Stimulated activated CD4-positive, alpha-beta T cell treated with anti-CD3 and anti-CD28 coated beads, TNF-alpha, amount 100 ng/mL, for 1 hour (primary cell): ENCODE data around the gene RNF112.
"Not testable (repeated sequence)": the region's sequence is repeated elsewhere in the genome, so short reads cannot be mapped to it uniquely, and the experiment has no call there.

ENCODE experiments used
- DNase-seq, 3 donors: peaks; one replicate each; pipeline ENCODE4 v3.0.0-alpha.2; 2020; ENCODE audit warnings: low read depth in 3 of 3, low spot score in 1 of 3

RNF112 gene

DNA sequence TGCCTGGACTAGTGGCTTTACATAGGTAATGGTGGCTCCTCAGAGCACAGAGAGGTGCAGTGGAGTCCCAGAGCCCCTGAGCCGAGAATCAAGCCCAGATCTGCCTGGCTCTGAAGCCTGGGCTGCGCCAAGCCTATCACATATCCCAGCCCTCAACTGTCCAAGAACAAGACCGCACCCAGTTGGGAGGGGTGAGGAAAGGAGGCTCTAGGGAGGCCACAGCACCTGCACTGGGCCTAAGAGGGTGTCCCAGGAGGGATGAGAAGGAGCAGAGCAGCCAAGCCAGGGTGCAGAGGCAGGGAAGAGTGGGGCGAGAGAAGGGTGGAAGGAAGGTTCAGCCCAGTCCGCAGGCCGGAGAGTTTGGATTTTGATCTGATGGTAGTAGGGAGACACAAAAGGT is 941 bp upstream of the RNF112 start:
- DNase-seq: no peak

DNA sequence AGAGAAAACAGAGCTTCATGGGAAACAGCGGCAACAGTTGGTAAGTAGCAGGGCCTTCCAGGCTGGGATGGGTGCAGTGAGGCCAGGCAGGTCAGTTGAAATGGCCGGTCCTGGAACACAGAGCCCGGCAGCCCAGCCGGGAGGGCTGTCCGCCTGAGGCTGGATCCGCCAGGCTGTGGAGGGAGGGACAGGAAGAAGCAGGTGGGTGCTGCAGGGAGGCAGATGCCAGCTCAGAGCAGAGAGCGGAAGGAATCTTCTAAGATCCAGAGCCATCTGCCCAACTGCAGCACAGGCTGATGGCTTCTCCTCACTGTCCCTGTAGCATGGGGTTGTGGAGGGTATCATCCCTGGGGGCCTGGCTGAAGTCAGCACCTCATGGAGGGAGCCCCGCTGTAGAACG is 599 bp downstream of the RNF112 start:
- DNase-seq: no peak

DNA sequence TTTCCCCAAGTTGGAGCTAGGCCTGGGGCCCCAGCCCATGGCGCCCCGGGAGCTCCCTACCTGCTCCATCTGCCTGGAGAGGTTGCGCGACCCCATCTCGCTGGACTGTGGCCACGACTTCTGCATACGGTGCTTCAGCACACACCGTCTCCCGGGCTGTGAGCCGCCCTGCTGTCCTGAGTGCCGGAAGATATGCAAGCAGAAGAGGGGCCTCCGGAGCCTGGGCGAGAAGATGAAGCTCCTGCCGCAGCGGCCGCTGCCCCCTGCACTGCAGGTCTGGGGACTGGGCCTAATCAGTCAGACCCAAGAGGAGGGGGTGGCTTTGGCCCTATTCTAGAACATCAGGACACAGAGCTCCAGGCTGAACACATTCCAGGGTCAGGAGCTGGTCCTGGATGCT is 1.5 kb downstream of the RNF112 start:
- DNase-seq: no peak

DNA sequence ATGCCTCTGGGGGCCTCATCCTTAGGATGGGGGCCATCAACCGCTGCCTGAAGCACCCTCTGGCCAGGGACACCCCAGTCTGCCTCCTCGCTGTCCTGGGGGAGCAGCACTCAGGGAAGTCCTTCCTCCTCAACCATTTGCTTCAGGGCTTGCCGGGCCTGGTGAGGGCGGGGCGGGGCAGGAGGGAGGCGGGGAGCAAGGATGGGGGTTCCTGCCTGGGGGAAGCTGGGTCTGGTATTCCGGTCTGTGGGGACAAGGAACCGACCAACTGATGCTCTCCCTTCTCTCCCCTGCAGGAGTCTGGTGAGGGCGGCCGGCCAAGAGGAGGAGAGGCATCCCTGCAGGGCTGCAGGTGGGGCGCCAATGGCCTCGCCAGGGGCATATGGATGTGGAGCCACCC is 2.0 kb downstream of the RNF112 start:
- DNase-seq: no peak

DNA sequence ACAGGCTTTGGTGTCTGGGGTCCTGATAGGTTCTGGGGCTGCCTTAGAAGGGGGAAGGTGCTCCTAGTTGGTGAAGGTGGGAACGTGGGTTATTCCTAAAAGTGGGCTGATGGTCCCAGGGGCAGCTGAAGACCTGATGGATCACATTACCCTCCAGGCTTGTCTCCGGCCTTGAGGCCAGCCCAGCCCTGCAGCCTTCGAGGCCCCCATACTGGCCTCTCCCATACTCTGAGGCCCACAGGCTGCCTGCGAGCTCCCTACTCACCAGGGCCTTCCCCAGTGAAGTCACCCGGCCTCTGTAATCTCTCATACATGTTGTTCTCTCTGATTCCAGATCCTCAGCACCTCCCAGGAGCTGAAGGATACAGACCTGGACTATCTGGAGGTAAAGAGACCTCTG is 2.7 kb downstream of the RNF112 start:
- no peak for DNase-seq

DNA sequence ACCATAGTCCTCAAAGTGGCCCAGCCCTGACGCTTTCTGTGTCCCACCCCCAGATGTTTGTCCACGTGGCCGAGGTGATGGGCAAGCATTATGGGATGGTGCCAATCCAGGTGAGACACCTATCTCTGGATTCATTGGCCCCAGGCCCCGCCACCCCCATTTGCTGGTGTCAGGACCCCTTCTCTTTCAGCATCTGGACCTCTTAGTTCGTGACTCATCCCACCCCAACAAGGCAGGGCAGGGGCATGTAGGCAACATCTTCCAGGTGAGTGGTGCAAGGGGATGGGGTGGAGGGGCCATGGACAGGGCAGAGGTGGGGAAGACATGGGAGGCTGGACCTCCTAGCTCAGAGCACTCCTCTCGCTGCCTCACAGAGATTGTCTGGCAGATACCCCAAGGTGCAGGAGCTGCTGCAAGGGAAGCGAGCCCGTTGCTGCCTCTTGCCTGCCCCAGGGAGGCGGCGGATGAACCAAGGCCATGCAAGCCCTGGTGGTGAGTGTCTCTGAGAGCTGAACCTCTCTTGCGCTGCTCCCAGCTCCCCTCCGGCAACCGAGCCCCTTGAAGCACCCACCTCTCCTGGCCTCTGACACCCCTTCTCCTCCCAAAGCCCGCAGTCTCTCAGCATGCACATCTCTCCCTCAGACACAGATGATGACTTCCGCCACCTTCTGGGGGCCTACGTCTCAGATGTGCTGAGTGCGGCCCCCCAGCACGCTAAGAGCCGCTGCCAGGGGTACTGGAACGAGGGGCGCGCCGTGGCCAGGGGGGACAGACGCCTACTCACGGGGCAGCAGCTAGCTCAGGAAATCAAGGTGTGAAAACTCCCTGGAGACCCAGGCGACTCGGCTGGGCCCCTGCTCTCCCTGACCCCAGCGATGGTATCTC is 3.6 kb downstream of the RNF112 start:
- no peak for DNase-seq

DNA sequence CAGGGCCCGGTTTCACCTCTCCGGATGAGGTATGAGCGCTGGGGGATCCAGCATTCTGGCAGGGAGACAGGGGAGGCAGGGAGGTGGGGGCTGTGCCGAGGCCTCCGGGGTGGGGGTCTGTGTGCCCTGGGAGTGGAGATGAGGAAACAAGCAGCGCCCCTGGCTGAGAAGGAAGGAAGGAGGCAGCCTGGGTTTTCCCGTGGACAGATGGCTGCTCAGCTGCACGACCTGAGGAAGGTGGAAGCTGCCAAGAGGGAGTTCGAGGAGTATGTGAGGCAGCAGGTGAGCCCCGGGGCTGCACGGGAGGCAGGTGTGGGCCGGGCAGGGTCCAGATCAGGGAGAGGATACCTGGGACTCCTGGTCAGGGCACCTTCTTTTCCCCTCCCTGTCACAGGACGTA is 4.3 kb downstream of the RNF112 start:
- DNase-seq: no peak

DNA sequence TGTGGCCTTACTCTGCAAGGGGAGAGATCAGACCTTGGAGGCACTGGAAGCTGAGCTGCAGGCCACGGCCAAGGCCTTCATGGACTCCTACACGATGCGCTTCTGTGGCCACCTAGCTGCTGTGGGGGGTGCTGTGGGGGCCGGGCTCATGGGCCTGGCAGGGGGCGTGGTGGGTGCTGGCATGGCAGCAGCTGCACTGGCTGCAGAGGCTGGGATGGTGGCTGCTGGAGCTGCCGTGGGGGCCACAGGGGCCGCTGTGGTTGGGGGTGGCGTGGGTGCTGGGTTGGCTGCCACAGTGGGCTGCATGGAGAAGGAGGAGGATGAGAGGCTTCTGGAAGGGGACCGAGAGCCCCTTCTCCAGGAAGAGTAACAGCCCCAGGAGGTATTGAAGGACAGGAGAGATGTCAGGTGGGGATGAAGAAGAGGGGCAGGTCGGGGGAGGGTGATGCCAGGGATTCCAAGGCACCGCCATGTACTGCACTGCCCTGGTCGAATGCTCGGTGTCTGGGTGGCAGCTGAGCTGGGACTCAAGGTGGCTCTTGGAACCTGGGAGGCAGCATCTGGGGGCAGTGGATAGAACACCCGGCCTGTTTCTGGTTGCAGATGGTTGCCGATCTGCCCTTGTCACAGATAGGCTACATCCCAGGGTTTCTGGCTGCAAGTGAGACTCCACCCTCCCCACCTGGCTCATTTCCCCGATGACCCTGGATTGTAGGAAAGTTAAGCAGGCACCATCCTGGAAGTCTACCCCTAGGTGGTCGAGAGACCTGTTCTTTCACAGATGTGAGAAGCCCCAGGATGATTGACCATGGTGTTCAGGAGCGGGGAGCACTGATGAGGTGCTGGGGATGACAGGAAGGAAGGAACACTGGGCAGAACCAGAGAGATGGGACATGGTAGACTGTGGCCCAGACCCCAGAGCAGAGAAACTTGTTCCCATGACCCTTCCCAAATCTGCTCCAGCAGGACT is 5.1 kb downstream of the RNF112 start:
- DNase-seq: no peak

DNA sequence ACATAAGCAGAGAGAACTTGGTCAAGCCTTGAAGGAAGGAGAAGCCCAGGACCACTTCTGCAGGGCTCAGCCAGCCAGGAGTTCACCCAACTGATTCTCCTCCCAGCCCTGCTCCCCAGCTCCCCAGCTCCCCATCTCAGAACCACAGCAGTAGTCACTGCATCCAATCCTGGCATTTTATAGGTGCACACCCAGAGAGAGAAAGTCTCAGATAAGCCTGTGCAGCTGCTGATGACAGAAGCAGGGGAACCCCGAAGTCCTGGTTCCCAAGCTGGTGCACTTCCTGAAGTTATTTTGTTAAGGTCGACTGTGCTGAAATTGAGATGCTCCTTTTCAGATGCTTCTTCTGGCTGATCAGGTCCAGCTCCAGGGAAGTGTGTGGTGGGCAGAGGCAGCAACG is 6.6 kb downstream of the RNF112 start:
- DNase-seq: no peak

DNA sequence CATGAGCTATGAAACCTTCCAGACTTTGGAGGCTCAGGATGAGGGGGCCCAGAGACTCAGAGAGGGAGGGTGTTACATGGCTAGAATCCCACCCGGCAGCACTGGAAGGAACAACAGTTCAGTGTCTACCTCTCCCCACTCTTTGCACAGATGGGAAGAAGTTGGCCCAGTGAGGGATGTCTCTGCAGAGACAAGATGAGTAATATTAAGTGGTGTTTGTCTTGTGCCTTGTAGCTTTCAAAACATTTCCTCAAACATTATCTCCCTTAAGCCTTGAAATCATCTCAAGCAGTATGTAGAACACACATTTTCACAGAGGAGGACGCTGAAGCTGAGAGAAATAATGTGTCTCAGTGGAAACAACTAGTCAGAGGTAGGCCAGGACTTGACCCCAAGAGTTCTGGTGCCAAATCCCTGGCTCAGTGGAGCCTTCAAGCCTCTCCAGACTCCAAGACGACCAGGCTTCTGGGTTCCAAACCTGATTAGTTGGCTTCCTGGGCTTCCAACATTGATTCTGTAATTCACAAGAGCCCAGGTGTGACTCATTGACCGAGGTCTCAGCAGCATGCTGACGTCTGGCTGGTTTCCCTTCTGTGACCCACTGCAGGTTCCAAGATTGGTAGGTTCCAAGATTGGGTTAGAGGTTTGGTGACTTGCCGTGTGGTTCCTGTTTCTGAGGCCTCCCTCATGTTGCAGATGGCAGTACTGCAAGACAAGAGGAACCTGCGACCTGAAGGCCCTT is 7.4 kb downstream of the RNF112 start:
- no peak for DNase-seq

DNA sequence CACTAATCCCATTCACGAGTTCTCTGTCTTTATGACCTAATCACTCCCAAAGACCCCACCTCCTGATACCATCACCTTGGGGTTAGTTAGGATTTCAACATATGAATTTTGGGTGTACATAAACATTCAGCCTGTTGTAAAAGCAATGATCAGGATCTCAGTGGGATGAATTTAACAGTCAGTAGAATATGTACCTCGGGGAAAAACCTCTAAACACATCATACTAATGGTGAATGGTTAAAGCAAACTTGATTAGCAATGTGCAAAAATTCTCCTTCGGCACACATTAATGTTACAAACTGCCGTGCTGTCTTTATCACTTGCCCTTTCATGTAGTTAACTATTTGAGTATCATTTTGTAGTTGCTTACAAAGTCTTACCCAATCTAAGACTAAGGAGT is 10.2 kb downstream of the RNF112 start:
- no peak for DNase-seq

DNA sequence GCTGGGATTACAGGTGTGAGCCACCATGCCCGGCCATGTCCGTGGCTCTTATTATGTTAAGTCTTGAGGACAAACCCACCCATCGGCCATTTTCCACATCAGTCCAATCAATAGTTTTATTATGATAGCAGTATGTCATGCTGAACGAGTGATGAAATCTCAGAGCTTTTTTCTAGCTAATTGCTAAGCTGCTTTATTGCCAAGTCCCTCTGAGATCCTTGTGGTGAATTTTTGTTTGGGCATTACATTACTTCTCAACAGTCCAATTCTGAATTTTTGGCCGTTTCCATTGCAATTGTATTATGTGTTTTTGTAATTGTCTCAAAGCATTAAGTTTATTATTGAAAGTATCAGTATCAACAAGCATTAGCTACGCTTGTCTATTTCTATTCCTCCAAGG is 10.9 kb downstream of the RNF112 start:
- no peak for DNase-seq

DNA sequence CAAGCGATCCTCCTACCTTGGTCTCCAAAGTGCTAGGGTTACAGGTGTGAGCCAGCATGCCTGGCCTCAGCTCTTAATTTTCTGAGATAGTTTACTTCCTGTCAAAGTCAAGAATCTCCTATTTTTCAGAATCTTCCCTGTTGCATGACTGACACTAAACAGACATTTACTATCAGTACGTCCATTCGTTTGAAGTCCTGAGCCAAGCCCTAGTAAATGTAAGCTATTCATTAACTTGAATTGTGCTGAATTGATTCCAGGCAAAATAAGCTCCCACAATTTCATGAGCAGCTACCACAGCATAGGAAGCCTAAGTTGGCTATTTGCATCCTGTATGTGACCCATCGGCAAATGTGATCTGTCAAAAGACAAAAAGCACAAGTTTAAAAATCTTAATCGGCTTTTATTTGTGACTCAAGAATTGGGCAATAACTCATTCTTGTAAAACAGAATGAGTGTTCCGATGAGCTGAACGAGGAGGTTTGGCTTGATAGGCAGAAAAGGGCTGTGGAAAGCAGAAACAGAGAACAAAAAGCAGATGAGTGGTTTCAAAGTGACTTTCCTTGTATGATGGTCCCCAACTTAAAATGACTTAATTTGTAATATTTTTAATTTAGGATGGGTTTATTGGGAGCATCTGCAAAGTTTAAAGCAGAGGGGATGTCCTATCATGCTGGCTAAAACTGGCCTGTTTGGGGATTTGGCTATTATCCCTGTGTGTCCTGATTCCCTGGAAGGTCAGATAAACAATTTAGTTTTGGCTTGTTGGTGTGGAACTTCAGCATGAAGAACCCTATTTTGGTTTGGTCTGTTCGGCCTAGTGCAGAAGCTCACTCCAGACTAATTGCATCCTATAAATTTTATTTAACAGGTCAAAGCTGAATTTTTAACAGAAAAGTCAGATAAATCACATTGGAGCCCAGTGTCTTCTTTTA is 14.2 kb downstream of the RNF112 start:
- DNase-seq: no peak

DNA sequence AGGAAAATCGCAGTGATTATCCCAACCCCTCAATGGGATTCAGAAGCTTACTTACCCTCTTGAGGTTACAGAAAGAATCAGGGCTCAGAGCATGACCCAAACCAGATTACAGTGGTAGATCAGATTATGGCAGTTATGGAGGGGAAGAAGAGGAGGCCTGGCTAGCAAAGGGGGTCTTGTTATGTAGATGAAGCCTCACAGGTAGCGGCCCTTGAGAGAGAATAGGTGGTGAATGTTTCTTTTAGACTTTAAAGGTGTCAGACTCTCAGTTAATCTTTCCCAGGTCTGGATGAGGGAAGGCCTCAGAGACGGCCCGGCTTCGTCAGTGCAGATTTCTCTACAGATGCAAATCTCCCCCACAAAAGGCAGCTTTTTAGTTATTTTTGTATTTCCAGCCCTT is 15.6 kb downstream of the RNF112 start:
- no peak for DNase-seq

DNA sequence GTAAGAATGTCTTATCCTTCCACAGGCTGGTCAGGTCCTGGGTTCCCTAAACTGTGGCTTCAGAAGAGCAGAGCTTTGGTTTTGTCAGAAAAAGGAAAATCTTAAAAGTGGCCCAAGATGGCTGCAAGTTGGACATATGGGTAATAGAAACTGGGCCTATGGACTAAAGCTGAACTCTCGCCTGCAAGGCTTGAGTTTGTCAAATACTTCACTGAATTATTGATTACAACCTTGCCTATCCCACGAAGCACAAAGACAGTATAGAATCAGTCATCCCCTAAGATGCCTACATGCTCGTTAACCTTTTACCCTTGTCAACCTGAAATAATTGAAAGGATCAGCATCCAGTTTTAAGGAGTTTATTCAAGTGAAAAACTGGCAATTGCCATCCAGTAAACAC is 20.7 kb downstream of the RNF112 start:
- no peak for DNase-seq

DNA sequence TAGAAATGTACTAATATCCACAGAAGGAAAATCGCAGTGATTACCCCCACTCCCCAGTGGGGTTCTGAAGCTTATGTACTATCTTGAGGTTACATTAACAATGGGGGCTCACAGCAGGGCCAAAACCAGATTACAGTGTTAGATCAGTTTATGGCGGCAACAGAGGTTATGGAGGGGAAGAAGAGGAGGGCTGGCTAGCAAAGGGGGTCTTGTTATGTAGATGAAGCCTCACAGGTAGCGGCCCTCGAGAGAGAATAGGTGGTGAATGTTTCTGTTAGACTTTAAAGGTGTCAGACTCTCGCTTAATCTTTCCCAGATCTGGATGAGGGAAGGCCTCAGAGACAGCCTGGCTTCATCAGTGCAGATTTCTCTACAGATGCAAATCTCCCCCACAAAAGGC is 22.2 kb downstream of the RNF112 start:
- no peak for DNase-seq

DNA sequence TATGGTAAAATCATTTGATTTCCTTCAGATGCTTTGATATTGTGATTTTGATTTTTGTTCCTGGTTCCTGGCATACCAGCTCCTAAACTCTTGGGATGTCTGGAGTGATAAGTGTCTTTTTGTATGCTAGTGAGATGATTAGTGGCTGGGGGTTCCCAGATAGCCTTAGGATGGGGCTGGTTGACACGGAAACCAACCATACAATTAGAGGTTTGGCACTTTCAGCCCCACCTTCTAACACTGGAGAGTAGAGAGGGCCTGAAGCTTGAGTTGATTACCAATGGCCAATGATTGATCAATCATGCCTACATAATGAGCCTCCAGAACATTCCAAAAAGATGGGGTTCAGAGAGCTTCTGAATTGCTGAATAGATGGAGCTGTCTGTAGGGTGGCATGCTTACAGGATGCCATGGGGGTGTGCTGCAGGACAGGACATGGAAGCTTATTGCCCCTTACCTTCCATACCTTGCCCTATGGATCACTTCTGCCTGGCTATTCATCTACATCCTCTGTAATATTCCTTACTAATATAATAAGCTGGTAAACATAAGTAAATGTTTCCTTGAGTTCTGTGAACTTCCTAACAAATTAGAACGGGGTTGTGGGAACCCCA is 22.8 kb downstream of the RNF112 start:
- DNase-seq: no peak

DNA sequence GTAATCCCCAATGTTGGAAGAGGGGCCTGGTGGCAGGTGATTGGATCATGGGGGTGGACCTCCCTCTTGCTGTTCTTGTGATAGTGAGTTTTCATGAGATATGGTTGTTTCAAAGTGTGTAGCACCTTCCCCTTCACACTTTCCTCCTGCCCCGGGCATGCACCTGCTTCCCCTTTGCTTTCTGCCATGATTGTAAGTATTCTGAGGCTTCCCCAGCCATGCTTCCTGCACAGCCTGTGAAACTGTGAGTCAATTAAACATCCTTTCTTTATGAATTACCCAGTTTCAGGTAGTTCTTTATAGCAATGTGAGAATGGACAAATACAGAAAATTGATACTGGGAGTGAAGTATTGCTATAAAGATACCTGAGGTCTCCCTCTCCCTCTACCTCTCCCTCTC is 29.4 kb downstream of the RNF112 start:
- no peak for DNase-seq

DNA sequence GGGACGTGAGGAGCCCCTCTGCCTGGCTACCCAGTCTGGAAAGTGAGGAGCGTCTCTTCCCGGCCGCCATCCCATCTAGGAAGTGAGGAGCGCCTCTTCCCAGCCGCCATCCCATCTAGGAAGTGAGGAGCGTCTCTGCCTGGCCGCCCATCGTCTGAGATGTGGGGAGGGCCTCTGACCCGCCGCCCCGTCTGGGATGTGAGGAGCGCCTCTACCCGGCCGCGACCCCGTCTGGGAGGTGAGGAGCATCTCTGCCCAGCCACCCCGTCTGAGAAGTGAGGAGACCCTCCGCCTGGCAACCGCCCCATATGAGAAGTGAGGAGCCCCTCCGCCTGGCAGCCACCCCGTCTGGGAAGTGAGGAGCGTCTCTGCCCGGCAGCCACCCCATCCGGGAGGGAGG is 30.3 kb downstream of the RNF112 start:
- not testable (repeated sequence) for DNase-seq

DNA sequence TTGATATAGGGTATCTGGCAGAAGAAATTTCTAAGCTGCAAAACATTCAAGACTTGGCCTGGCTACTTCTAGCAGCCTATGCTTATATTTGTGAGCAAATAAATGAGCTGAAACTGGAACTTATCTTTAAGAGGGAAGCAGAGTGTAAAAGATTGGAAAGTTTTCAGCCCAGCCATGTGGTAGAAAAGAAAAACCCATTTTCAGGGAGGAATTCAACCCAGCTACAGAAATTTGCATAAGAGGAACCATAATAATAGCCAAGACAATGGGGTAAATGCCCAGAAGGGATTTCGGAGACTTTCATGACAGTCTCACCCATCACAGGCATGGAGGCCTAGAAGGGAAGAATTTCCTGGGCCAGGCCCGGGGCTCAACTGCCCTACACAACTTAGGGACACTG is 31.7 kb downstream of the RNF112 start:
- no peak for DNase-seq
